PC-9 (cell line): ENCODE results near the gene MAPKBP1. TPM values are rescaled to one million over a fixed set of nuclear protein-coding genes. Genes with fewer than 3 reads are reported as not detected.

Experiments used
- BruUV-seq: library from RNA; stranded (reverse); fragments of 400-500 nt; replicated peaks from 2 replicates; lab custom pipeline; 2021; lab: Mats Ljungman, UMichigan
- CTCF ChIA-PET: fragments of 300-600 bp; sonication (Branson Sonifier 250); formaldehyde crosslinking; loops from one replicate; lab custom pipeline; 2022; ENCODE audit warnings: antibody characterized with exemption; lab: Charles Lee
- POLR2A ChIA-PET: fragments of 300-600 bp; sonication (Branson Sonifier 250); formaldehyde crosslinking; loops from one replicate; lab custom pipeline; 2022; ENCODE audit warnings: antibody characterized with exemption; ENCODE audit not compliant: unreplicated experiment; lab: Charles Lee
- DNase-seq, 2 experiments: peaks; one replicate each; pipeline versions ENCODE4 v3.0.0 to v3.0.0-alpha.2; 2015 to 2022; ENCODE audit warnings: mixed read lengths in 1 of 2
- H2AFZ ChIP-seq: fragments of 200-600 bp; sonication (generic); 2 replicates; pipeline ENCODE4 v1.8.1; 2017; ENCODE audit warnings: antibody characterized with exemption
- H3F3A ChIP-seq: fragments of 200-600 bp; sonication (generic); 2 replicates; pipeline ENCODE4 v1.8.1; 2017; ENCODE audit warnings: antibody characterized with exemption, mild to moderate bottlenecking, low read depth; ENCODE audit not compliant: insufficient read depth
- H3K27ac ChIP-seq: fragments of 200-600 bp; sonication (generic); 2 replicates; pipeline ENCODE4 v1.6.1; 2016; ENCODE audit warnings: mixed run types
- H3K27me3 ChIP-seq: fragments of 200-600 bp; sonication (generic); 2 replicates; pipeline ENCODE4 v1.6.1; 2016; ENCODE audit warnings: low read depth, mixed run types; ENCODE audit not compliant: insufficient read depth
- H3K36me3 ChIP-seq: fragments of 200-600 bp; sonication (generic); 2 replicates; pipeline ENCODE4 v1.6.1; 2016; ENCODE audit warnings: low read depth, mixed run types
- H3K4me1 ChIP-seq: fragments of 200-600 bp; sonication (generic); replicated peaks from 2 replicates; pipeline ENCODE4 v1.6.1; 2016; ENCODE audit warnings: mixed run types; ENCODE audit not compliant: insufficient read depth
- H3K4me2 ChIP-seq: fragments of 200-600 bp; sonication (generic); 2 replicates; pipeline ENCODE4 v1.6.1; 2017; ENCODE audit warnings: mixed run types
- H3K4me3 ChIP-seq: fragments of 200-600 bp; sonication (generic); 2 replicates; pipeline ENCODE4 v1.6.1; 2016; ENCODE audit warnings: mixed run types
- H3K79me2 ChIP-seq: fragments of 200-600 bp; sonication (generic); 2 replicates; pipeline ENCODE4 v1.6.1; 2017; ENCODE audit warnings: low read depth, mixed run types
- H3K9me2 ChIP-seq: fragments of 200-600 bp; sonication (generic); 2 replicates; pipeline ENCODE4 v1.8.1; 2017; ENCODE audit warnings: mild to moderate bottlenecking; ENCODE audit not compliant: insufficient read depth
- H3K9me3 ChIP-seq: fragments of 200-600 bp; sonication (generic); 2 replicates; pipeline ENCODE4 v1.8.1; 2016; ENCODE audit warnings: low read depth; ENCODE audit not compliant: insufficient read depth
- H4K20me1 ChIP-seq: fragments of 200-600 bp; sonication (generic); 2 replicates; pipeline ENCODE4 v1.8.1; 2017; ENCODE audit not compliant: insufficient read depth
- EZH2 ChIP-seq: fragments of 200-600 bp; sonication (generic); IDR thresholded peaks from 2 replicates; pipeline ENCODE4 v1.8.0; 2017; ENCODE audit warnings: antibody characterized with exemption, low read depth
- intact Hi-C: fragments of 100-400 bp; cut with micrococcal nuclease; formaldehyde crosslinking; loops from one replicate; pipeline ENCODE4 v1.10.0; 2022; ENCODE audit not compliant: unreplicated experiment
- total RNA-seq: library from RNA; stranded (reverse); gene quantifications from 2 replicates; pipeline ENCODE4 v1.2.3, GENCODE V29; 2021
- TF ChIP-seq, protein P1 (sequence below): fragments of 200-600 bp; sonication (generic); conservative IDR thresholded peaks from 2 replicates; pipeline ENCODE4 v1.6.1; 2017; ENCODE audit warnings: mixed run types, antibody characterized with exemption, mild to moderate bottlenecking, moderate library complexity

MAPKBP1 gene
- total RNA-seq, 1 experiment from 2014 or later = 22.9 TPM

- CTCF ChIA-PET = no interaction called here
- Histone ChIP-seq H3K27ac (no peak overlapping the region), H3K4me1 (no peaks in the 10 kb centered on the region), H3K9me3 (no peaks in the 10 kb centered on the region), H3K9me2 (no peaks in the 10 kb centered on the region), H3K4me2 (no peak overlapping the region), H3K27me3 (no peaks in the 10 kb centered on the region), H3K4me3 (no peak overlapping the region), H4K20me1 (no peaks in the 10 kb centered on the region), H2AFZ (no peak overlapping the region), H3K79me2 (no peaks in the 10 kb centered on the region), H3F3A (no peaks in the 10 kb centered on the region), H3K36me3 (no peaks in the 10 kb centered on the region)
- POLR2A ChIA-PET = no interaction called here
- intact Hi-C loops = no loop called here
- TF ChIP-seq, protein P1, sequence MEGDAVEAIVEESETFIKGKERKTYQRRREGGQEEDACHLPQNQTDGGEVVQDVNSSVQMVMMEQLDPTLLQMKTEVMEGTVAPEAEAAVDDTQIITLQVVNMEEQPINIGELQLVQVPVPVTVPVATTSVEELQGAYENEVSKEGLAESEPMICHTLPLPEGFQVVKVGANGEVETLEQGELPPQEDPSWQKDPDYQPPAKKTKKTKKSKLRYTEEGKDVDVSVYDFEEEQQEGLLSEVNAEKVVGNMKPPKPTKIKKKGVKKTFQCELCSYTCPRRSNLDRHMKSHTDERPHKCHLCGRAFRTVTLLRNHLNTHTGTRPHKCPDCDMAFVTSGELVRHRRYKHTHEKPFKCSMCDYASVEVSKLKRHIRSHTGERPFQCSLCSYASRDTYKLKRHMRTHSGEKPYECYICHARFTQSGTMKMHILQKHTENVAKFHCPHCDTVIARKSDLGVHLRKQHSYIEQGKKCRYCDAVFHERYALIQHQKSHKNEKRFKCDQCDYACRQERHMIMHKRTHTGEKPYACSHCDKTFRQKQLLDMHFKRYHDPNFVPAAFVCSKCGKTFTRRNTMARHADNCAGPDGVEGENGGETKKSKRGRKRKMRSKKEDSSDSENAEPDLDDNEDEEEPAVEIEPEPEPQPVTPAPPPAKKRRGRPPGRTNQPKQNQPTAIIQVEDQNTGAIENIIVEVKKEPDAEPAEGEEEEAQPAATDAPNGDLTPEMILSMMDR = no peak
- no peak for TF ChIP-seq EZH2
- BruUV-seq = no TSS peak
- no peak for DNase-seq
Observed at GRCh38 chr15:41866872-41867579, 92.7 kb downstream of the MAPKBP1 start.

GRCh38 chr15:41868321-41868720 lies 94.0 kb downstream of the MAPKBP1 start:
- H2AFZ ChIP-seq = no peak overlapping the region
- H3K4me2 ChIP-seq = no peak overlapping the region
- no peak for TF ChIP-seq EZH2
- TF ChIP-seq, protein P1 = no peak
- no TSS peak for BruUV-seq
- no peaks in the 10 kb centered on the region for H3F3A ChIP-seq
- no peaks in the 10 kb centered on the region for H3K9me3 ChIP-seq
- intact Hi-C loops = no loop called here
- no peaks in the 10 kb centered on the region for H3K9me2 ChIP-seq
- no peak overlapping the region for H3K27ac ChIP-seq
- no peak for DNase-seq
- ChIA-PET CTCF (no interaction called here), POLR2A (no interaction called here)
- no peaks in the 10 kb centered on the region for H3K27me3 ChIP-seq
- H3K79me2 ChIP-seq = no peaks in the 10 kb centered on the region
- H3K36me3 ChIP-seq = no peaks in the 10 kb centered on the region
- no peak overlapping the region for H3K4me3 ChIP-seq
- no peaks in the 10 kb centered on the region for H3K4me1 ChIP-seq
- no peaks in the 10 kb centered on the region for H4K20me1 ChIP-seq

GRCh38 chr15:41869770-41870688 lies 95.7 kb downstream of the MAPKBP1 start:
- H3K4me3 ChIP-seq = no peak overlapping the region
- BruUV-seq = no TSS peak
- no peaks in the 10 kb centered on the region for H3K79me2 ChIP-seq
- CTCF ChIA-PET = no interaction called here
- H3K36me3 ChIP-seq = no peaks in the 10 kb centered on the region
- H3K4me2 ChIP-seq = no peak overlapping the region
- intact Hi-C loops = no loop called here
- POLR2A ChIA-PET = interaction anchor here (0.6 to 0.7 kb wide), 3 partner anchors 11 to 669 kb away, joined by 3 to 7 read pairs (median 6); no protein-coding TSS in a partner anchor
- no peak overlapping the region for H3K27ac ChIP-seq
- H3K4me1 ChIP-seq = no peaks in the 10 kb centered on the region
- H3K27me3 ChIP-seq = no peaks in the 10 kb centered on the region
- TF ChIP-seq, protein P1 = no peak
- TF ChIP-seq EZH2 = no peak
- no peak for DNase-seq
- H3F3A ChIP-seq = no peaks in the 10 kb centered on the region
- no peaks in the 10 kb centered on the region for H3K9me3 ChIP-seq
- H2AFZ ChIP-seq = no peak overlapping the region
- no peaks in the 10 kb centered on the region for H4K20me1 ChIP-seq
- H3K9me2 ChIP-seq = no peaks in the 10 kb centered on the region
